Liver (tissue), 3 donors: ENCODE measurements around the gene STEEP1.

ENCODE experiments used
- FOXA1 ChIP-seq: IDR thresholded peaks from 2 replicates; pipeline ENCODE4 v1.6.1; 2016; ENCODE audit warnings: antibody characterized with exemption
- TAF1 ChIP-seq: conservative IDR thresholded peaks from 2 replicates; pipeline ENCODE4 v1.6.1; 2016; ENCODE audit warnings: antibody characterized with exemption, mild to moderate bottlenecking
- TF ChIP-seq, protein P1 (sequence below): fragments of 150-350 bp; IDR thresholded peaks from 2 replicates; pipeline ENCODE4 v1.5.1; 2017; ENCODE audit warnings: improper control_type of control experiment, low read depth, low read length; ENCODE audit not compliant: missing input control
- donor health status: healthy.
- donor health status: healthy.

DNA sequence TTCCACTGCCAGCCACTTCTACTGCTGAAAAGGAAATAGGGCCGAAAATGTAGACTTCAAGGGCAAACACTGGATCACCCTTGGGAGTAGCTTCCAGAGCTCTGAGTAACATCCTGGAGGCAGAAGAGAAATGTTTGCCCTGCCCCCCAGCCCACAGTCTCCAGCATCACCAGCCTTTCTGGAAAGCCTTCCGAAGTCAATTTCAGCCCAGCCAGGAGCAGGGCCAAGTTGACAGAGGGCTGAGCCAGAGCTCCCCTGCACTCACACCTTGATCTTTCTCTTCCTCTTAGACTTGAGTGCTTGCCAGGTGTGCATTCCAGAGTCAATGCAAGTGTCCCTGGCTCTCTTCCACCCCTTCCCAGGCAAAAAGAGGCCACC, 61.7 kb downstream of the STEEP1 start:
- TF ChIP-seq, protein P1, sequence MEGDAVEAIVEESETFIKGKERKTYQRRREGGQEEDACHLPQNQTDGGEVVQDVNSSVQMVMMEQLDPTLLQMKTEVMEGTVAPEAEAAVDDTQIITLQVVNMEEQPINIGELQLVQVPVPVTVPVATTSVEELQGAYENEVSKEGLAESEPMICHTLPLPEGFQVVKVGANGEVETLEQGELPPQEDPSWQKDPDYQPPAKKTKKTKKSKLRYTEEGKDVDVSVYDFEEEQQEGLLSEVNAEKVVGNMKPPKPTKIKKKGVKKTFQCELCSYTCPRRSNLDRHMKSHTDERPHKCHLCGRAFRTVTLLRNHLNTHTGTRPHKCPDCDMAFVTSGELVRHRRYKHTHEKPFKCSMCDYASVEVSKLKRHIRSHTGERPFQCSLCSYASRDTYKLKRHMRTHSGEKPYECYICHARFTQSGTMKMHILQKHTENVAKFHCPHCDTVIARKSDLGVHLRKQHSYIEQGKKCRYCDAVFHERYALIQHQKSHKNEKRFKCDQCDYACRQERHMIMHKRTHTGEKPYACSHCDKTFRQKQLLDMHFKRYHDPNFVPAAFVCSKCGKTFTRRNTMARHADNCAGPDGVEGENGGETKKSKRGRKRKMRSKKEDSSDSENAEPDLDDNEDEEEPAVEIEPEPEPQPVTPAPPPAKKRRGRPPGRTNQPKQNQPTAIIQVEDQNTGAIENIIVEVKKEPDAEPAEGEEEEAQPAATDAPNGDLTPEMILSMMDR = no peak
- TF ChIP-seq FOXA1 (no peak), TAF1 (no peak)
